NCI-H2029 treated with DMSO at 0.1 percent for 48 hours (cell line): ENCODE data around the gene TFAP2A.

Source experiments
- DNase-seq: peaks from one replicate; lab custom pipeline; 2025; lab: John Stamatoyannopoulos, UW

The TFAP2A gene

DNA sequence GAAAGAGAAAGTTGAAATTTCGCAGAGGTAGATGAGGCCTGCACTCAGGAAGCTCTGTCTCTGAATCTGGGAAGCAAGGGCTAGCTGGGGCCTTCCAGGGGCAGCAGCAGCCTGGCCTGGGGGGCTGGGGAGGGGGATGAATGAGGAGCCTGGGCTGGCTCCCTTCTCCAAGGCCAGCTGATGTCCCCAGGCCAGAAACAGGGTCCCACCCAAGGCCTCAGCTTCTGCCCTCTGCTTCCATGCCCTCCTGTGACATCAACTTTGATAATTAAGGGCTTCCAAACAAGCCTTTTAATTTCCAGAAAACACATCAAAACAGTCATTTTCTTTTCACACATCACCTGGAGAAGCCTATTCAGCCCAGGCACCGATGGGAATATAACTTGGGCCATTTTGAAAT lies 15.4 kb downstream of the TFAP2A start:
- no peak for DNase-seq

DNA sequence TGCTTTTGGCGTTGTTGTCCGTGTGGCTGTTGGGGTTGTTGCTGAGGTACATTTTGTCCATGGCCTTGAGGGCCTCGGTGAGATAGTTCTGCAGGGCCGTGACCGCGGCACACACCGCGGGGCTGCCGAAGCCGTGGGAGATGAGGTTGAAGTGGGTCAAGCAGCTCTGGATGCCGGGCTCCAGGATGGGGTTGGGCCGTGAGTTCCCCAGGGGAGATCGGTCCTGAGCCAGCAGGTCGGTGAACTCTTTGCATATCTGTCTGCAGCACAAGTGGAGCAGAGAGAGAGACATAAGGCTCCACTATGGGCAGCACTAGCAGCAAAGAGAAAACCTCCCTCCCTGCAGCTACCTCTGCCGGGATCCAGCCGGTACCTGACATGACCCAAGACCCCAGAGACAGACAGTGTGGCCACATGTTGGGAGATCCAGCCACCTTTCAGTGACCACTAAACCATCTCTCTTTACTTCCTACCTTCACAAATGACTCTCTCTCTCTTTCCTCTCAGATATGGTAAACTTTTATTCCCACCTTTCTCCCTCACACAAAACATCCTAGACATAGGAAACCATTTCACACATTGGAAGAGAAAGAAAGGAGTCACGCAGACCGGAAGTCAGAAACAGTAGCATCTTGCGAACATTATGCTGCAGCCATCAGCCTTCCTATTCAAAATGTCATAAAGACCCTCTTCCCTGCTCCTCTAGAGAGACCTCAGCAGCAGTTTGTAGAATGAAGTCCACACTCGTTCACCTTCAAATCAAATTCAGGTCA lies 16.2 kb downstream of the TFAP2A start:
- no peak for DNase-seq

DNA sequence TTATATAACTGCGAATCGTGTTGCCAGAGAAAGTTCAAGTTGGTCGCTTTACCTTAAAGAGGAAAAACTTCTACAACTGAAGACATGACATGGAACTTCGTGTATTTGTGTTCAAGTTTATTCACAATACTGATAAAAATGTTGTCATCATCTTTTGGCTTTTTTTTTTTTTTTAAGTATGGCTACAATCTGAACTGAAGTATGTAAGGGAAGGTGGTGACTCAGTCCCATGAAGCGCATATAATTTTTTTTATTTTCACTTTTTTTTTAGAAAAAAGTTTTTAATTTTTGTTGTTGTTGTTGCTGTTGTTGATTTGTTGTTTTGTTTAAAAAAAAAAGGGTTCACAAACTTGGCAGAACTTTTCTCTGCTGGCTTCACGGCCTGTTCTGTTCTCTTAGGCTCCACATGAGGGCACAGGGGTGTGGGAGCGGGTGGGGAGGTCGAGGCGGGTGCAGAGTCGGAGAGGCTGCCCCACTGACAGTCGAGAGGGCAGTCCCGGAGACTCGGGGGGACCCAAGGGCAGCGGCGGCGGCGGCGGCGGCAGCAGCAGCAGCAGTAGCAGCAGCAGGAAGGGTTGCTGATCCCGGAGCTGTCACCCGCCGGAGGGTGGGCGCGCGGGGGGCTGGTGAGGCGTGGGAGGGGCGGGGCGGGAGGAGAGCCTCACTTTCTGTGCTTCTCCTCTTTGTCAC lies 17.0 kb downstream of the TFAP2A start:
- DNase-seq = no peak

DNA sequence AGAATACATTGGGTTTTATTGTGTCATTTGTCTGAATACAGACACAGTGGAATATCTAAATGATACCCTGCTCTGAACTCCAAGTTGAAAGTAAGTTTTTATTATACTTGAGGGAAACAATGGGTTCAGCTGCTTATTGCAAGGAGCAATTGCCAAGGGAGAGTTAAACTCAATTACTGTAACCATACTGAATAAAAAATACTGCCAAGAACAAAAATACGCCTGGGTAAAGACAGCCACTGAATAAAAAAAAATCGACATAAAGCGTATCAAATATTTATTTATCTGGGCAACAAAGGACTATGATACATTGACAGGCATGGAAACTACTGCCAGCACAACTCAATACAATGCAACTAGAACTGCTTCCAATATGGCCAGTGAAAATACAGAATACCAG lies 18.1 kb downstream of the TFAP2A start:
- no peak for DNase-seq

DNA sequence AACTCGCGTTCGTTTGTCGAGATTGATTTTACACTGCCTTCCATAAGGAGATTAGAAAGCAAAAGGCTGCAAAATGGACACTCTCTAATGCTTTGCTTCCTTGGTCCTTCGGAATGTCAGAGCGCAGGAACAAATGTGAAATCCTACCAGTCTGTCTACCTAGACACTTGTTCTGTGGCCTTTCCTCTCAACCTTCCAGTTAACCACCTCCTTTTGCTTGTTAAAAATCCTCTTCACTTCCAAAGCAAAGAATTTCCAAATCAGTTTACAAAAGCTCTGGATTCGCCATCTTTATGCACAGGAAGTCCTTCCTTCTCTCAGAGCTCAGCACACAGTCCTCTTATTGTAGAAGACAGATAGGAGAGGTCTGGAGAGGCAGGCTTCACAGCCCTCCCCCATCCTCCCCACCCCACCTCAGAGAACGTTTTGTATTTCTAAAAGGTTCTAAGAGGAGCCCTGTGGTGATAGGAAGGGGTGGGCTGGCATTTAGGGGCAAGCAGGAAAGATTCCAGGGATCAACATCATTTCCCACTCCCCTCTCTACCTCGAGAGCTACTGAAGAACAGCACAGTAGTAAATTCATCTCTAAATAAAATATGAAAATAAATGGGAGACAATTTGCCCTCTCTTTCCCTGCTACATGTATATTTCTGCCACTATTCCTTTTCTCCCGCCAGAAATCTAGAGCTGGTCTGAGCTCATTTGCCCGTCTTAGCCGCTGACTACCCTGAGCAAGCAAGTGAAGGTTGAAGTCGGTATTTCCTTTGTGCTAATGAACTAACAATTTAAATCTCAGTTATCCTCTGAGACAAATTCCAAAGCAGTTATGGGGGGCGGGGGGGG lies 18.9 kb downstream of the TFAP2A start:
- no peak for DNase-seq

DNA sequence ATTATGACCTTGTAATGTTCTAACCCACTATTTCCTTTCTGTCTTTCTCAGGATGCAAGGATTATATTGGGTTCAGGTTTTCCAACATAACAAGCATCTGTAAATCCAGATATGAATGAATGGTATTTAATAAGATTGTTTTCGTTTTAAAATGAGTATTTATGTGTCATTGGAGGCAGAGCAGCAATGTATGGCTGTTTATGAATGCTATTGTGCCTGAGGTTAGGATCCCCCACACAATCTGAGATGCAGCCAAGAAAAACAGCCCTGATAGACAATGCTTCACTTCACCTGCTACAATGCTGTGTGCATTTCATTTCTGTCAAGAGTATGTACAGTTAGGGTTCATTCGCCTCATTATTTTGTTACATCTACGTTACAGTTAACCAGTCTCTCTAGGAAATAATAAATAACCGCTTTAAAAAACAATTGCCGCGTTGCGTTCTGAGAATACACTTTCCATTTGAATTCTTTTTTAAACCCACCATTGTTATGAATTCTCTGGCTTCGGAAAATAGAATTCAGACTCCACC lies 19.6 kb downstream of the TFAP2A start:
- DNase-seq = peak; percentile 42

DNA sequence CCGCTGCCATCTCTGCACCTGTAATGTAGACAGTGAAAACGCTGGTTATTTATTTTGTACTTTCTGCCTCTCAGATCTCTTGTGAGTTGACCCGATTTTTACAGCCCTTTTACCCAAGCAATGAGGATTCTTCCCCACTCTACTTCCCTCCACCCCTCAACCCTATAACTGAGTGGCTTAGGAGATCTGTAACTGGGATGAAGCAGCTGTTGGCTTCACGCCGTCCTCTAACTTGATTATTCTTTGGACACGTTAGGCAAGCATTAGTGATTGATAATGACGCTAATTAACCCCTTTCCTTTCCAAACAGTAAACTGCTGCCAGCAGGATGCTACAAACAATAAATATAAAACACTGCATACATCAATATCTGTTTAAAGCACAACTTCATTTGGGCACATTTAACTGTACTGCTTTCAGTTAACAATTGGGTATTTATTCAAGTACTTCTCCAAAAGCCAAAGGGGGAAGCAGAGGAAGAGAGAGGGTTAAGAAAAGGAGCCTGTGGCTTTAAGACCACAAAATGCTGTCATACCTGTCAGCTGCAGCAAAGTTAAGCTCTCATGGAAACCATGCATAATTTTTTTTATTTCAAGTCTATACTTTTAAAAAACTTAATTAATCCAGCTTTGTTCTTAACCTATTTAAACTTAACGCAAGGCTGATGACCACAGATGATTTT lies 21.2 kb downstream of the TFAP2A start:
- no peak for DNase-seq

DNA sequence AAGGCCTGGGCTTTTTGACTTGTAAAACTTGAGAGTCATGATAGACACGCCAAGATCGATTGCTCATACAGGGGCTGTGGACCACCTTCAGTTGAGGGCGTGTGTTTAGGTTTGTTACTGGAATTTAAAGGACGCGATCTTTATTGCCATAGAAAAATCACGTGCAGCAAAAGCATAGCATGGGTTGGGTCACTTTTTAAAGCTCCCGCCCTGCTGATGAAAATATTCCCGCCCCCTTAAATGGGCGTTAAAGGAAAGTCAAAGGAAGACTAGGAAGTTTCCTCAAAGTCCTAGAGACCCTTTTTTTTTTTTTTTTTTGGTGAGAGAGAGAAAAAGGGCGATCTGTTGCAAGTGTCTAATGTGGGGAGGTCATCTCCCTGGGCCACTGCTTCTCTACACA lies 23.1 kb downstream of the TFAP2A start:
- DNase-seq = no peak

DNA sequence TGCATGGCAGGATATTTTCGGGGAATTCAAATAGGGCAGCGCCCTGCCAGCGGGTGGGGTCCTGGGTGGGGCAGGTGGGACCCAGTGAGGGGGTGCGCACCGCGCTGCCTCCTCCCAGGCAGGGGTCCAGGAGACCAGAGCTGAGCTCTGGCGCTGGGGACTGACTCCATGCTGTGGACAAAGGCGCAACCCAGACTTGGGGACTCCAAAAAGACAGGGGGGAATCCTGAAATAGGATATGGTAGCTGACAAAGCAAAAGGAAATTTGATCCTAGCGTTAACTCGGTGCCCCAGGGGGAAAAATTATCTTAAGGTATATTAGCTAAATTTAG lies 23.6 kb downstream of the TFAP2A start:
- no peak for DNase-seq

DNA sequence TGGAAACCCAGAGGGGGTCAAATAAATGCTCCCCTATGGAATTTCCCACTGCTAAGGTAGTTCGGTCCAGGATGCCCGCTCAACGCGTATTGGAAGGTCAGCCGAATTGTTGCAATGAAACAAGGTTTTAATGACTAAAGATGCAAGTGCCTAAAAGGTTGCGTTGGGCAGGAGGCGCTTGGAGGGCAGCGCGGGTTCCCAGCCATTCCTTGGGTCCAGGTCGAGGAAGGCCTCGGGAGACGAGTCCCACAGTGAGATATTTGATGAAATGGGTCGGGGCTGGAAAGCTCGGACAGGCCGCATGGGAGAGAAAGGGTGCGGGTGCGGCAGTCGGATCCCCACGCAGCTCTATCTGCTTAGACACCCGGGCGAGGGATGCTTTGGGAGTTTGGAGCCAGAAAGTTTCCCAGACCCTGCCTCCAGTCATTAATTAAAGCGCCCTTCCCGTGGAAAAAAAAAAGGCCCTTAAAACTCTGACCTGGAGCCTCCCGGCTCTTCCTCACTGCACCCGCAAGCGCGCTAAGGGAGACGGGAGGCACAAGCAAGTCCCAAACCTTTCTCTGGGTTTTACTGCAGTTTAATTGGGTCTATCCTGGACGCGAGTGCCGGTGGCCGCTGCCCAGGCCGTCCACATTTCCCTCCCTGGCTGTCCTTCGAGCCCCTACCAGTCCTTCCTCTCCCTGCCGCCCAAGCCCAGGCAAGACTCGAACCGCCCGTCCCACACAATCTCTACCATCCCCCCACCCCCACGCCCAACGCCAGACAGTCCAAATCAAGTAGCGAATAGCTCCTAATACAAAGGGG lies 24.2 kb downstream of the TFAP2A start:
- no peak for DNase-seq

DNA sequence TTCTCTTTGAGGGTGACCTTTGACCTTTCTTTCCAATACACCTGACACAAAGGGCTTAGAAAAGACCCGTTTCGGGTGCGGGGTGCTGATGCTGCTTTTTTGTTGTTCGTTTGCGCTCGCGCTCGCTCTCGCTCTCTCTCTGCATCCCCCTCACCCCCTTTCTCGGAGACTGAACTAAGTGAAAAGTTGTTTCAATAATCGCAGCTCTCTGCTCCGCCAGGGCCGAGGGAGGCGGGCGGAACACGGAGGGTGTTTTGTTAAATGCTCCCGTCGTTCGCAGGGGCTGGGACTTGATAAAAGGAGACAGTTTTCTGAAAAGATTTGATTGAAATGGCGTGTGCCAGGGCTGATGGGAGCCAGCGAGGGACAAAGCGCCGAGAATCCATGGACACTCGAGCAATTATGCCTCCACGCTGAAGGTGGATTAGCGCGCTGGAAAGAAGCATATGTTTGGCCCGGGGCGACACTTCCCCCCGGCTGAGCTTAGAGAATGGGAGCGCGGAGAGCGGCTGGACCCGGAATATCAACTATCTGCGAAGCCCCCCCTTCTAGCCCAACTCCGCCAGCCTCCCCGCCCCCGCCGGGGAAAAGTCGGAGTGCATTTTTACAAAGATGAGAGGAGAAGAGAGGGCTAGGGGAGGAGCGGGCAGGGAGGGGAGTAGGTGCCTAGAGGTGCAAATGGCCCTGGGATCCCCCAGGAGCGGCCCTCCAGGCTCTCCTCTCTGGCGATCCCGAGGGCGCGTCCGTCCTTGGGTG lies 25.0 kb downstream of the TFAP2A start:
- no peak for DNase-seq

DNA sequence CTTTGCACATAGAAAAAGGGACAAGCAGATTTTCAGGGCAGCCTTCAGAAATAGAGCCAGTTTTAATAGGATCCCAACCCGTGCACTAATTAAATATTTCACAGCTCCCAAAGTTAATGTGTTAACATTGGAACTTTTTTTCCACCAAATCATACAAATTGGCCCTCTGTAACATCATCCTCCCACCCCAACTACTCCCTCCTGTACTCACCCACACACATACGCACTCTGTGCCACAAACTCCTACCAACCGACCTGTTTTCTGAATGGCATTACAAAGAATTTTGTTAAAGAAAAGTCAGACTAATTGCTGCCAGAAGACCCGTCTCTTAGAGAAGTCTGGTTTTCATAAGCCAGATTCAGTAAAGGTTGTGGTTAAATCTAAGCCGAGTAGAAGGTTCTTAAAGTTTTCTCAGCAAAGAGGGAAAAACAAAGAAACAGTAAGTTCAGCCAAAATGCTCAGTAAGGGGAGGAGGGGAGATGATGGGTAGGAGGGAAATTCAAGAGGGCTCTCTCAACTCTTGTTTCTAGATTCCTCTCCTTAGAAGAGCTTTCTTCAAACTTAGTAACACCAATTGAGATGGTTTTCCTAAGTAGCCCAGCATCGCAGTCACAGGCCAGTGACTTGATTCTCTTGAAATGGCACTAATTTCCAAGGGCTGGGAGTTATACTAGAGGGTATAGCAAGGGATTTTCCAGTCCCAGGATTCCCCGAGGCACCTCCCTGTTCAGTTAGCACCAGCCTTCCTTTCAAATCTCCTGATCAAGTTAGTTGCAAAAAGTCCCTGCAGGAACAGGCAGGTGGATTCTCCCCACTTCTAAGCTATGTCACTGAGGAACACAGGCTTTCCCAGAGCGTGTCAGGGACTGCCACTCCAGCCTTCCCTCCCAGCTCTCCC lies 27.9 kb downstream of the TFAP2A start:
- DNase-seq = no peak

DNA sequence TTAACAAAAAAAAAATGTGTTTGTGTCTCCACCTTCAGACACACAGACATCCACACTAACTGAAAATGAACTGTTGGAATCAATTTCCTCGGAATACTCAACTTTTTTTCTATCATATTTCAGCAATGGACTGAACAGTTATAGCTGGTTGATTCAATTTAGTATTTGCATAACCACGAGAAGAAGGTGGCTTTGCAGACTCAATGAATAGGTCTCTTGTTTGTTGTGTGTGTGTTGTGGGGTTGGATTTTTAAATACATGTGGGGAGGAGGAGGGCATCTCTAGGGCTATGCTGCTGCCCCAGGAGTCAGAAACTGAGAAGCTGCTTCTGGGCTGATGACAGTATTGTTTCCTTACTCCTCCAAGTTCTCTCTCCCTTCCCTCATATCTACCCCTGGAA lies 28.7 kb downstream of the TFAP2A start:
- DNase-seq = no peak

DNA sequence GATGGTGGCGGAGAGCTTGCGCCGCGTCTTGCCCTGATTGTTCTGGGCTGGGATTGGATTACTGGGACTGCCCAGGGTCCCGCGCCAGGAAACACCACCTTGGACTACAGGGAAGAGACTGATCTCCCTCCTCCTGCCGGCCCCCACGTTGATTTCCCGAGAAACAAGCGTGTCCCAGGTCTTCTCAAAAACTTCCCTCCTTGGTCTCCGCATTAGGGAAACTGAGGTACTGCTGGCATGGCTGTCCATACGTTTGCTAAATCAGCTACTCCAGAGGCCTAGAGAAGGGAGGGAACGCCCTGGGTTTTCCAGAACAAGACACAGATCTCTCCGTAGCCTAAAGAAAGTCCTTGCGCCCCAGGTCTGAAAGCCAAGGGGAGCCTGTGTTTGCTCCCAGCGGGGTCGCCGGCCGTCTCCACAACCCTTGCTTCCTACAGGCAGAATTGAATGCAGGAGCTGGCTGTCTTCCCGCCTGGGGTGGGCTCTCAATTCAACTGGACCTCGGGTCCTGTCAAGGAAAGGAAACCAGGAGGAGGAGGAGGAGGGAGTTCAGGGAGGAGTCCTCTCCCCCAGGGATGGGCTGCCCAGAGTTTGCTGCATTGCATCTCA lies 29.2 kb downstream of the TFAP2A start:
- no peak for DNase-seq

DNA sequence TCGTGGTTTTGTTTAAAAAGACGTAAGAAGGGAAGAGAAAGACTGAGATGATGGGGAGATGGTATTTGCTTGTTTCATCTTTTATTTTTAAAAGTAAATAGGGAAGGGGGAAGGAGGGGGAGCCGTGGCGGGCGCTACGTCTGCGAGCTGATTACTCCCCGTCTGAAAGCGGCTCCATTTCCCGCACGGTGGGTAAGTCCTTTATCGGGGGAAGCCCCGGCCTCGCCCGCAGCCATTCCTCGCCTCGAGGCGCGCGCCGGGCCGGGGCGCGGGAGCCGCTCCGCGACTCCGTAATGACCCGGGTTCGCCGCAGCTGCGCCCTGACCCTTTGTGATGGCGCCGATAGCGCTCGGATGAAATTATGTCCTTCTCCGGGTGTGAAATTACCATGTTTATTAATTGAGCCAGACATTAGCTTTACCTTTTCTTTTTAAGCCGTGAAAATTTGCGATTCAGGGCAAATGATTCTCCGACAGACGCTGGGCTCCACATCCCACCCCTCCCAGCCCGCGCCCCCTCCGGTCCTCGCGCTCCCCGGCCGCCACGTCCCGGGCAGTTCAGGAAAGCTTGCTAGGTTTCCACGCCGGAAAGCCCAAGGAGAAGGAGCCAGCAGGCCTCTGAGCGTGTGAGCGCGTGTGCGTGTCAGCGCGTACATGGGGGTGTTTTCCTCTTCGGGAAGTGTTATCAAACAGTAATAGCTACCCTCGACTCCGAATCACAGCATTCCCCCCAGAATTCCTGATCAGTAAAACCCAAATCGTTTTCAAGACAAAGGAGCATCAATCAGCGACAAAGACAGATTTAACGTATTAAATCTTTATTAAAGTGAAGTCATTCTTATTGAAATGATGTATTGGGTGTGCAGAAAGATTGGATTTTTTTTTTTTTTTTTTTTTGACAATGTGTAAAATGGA lies 30.0 kb downstream of the TFAP2A start:
- no peak for DNase-seq

DNA sequence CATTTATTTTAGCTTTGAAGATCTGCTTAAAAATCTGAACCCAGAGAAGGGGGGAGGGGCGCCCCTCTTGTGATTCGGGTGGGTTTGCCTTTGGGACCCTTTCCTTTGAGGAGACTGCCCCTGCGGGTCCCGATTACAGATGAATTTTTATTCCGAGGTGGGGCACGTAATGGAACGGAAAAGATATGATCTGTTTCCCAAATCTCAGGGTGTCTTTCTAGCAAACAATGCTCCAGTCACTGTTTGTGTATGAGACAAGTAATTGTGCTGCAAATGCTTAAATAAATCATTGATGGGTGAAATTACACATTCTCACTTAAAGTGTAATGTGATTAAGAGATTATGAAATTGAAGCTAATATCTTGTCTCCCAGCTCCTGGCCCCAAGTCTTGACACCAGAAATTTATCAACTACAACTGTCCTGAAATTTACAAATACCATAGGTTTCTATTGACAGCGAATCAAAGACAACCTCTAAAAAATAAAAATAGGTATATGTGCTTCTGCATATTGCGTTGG lies 30.7 kb downstream of the TFAP2A start:
- DNase-seq = no peak

DNA sequence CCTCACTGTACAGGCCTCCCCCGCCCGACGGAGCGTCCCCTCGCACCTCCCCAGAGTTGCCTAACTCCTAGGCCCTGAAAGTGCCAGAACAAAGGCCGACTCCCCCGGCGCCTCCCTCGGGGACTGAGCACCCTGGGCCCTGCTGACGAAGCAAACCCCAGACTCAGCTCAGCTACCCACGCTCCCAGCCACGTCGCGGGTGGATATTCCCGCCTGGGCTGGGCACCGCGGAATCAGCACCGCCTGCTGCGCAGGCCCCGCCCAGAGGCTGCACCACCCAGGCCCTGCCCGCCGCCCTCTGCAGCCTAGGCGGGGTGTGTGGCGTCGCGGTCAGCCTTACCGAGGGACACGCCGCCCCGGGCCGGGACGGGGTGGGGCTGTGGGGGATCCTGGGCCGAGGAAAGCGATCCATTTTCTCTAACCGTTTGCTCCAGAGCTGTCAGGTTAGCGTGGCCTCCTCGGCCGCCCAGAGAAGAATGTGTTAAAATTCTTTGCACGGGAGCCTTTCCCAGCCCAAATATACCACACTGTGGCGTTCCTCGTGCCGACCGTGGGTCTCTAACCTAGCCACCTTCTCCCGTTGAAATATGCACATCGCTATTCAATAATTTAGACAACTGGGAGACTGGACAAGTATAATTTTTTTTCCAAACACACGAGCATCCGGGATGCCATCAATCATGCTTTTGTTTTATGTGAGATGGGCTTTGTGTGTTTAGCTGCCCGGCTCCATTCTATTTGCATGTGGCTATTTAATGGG lies 31.4 kb downstream of the TFAP2A start:
- no peak for DNase-seq
